A673 (cell line): ENCODE measurements around the gene NAV2.

Experiments
- EZH2 ChIP-seq: fragments of 200-600 bp; sonication (generic); IDR thresholded peaks from 2 replicates; pipeline ENCODE4 v1.6.1; 2017; ENCODE audit warnings: borderline replicate concordance, low read depth, mild to moderate bottlenecking, mixed read lengths, antibody characterized with exemption, low read length; ENCODE audit not compliant: poor library complexity, severe bottlenecking
- TF ChIP-seq, protein P1 (sequence below): fragments of 300-800, 200-600 bp; sonication (generic); conservative IDR thresholded peaks from 2 replicates; pipeline ENCODE4 v1.5.1; 2017; ENCODE audit warnings: low read depth, mild to moderate bottlenecking, antibody characterized with exemption, low read length, moderate library complexity, mixed read lengths

DNA sequence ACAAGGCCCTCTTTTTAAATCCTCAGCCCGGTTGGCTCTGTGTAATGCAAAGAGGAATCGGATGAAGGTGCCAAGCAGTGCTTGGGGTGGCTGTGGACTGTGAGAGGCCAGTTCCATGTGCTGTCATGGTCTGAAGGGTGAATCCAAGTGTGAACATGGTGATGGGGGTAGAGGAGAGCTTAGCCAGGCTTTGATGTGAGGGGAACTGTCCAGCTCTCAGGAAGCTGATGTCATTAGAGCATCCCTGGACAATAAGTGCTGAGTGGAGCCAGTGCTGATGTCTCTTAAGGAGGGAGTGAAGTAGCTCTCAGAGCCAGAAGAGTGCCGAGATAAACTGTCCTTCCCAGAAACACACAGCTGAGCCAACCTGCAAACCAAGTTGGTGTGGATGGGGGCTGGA lies 53.6 kb downstream of the NAV2 start:
- TF ChIP-seq EZH2 = no peak
- TF ChIP-seq, protein P1, sequence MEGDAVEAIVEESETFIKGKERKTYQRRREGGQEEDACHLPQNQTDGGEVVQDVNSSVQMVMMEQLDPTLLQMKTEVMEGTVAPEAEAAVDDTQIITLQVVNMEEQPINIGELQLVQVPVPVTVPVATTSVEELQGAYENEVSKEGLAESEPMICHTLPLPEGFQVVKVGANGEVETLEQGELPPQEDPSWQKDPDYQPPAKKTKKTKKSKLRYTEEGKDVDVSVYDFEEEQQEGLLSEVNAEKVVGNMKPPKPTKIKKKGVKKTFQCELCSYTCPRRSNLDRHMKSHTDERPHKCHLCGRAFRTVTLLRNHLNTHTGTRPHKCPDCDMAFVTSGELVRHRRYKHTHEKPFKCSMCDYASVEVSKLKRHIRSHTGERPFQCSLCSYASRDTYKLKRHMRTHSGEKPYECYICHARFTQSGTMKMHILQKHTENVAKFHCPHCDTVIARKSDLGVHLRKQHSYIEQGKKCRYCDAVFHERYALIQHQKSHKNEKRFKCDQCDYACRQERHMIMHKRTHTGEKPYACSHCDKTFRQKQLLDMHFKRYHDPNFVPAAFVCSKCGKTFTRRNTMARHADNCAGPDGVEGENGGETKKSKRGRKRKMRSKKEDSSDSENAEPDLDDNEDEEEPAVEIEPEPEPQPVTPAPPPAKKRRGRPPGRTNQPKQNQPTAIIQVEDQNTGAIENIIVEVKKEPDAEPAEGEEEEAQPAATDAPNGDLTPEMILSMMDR = no peak
